Measurements from ENCODE around the gene UBR1. TPM values are rescaled to one million over a fixed set of nuclear protein-coding genes. Genes with fewer than 3 reads are reported as not detected.
"Not testable (repeated sequence)": the region's sequence is repeated elsewhere in the genome, so short reads cannot be mapped to it uniquely, and the experiment has no call there.

Gene UBR1
- total RNA-seq, 1 donor from 2014 or later = 29.1 TPM

GRCh38 chr15:43081283-43081682 is 24.6 kb downstream of the UBR1 start:
- peaks cover 28% of the 10 kb centered on the region for H3K36me3 Mint-ChIP-seq (ENCODE audit: low read depth)
- no peak for DNase-seq (ENCODE audit: low spot score)
- peaks cover 19% of the 10 kb centered on the region for H3K4me1 Mint-ChIP-seq (ENCODE audit: low read depth)
- H3K9me3 Mint-ChIP-seq = no peaks in the 10 kb centered on the region
- intact Hi-C loops (cut with micrococcal nuclease) = no loop called here
- no peaks in the 10 kb centered on the region for H3K27me3 Mint-ChIP-seq (ENCODE audit: insufficient read depth)
- H3K27ac Mint-ChIP-seq = no peak overlapping the region
- no peak overlapping the region for H3K4me3 Mint-ChIP-seq

GRCh38 chr15:43071451-43071850 is 34.4 kb downstream of the UBR1 start:
- no peak for DNase-seq (ENCODE audit: low spot score)
- no peaks in the 10 kb centered on the region for H3K27me3 Mint-ChIP-seq (ENCODE audit: insufficient read depth)
- H3K27ac Mint-ChIP-seq = no peak overlapping the region
- H3K4me3 Mint-ChIP-seq = no peak overlapping the region
- H3K36me3 Mint-ChIP-seq (ENCODE audit: low read depth) = peaks cover 44% of the 10 kb centered on the region
- intact Hi-C loops (cut with micrococcal nuclease) = no loop called here
- H3K9me3 Mint-ChIP-seq = no peaks in the 10 kb centered on the region
- H3K4me1 Mint-ChIP-seq (ENCODE audit: low read depth) = peaks cover 6% of the 10 kb centered on the region

GRCh38 chr15:43070893-43071292 is 34.9 kb downstream of the UBR1 start:
- intact Hi-C loops (cut with micrococcal nuclease) = no loop called here
- peaks cover 6% of the 10 kb centered on the region for H3K4me1 Mint-ChIP-seq (ENCODE audit: low read depth)
- peaks cover 49% of the 10 kb centered on the region for H3K36me3 Mint-ChIP-seq (ENCODE audit: low read depth)
- no peak overlapping the region for H3K27ac Mint-ChIP-seq
- H3K27me3 Mint-ChIP-seq (ENCODE audit: insufficient read depth) = no peaks in the 10 kb centered on the region
- H3K9me3 Mint-ChIP-seq = no peaks in the 10 kb centered on the region
- no peak for DNase-seq (ENCODE audit: low spot score)
- H3K4me3 Mint-ChIP-seq = no peak overlapping the region

- Mint-ChIP-seq H3K36me3 (ENCODE audit: low read depth) (peaks cover 51% of the 10 kb centered on the region), H3K27ac (no peak overlapping the region), H3K9me3 (no peaks in the 10 kb centered on the region), H3K4me3 (no peak overlapping the region), H3K27me3 (ENCODE audit: insufficient read depth) (no peaks in the 10 kb centered on the region), H3K4me1 (ENCODE audit: low read depth) (peaks cover 6% of the 10 kb centered on the region)
- intact Hi-C loops (cut with micrococcal nuclease) = no loop called here
- no peak for DNase-seq (ENCODE audit: low spot score)
Observed at GRCh38 chr15:43070249-43070648, 35.6 kb downstream of the UBR1 start.

GRCh38 chr15:43067717-43068461 is 37.9 kb downstream of the UBR1 start:
- Mint-ChIP-seq H3K36me3 (ENCODE audit: low read depth) (peaks cover 47% of the 10 kb centered on the region), H3K27me3 (ENCODE audit: insufficient read depth) (no peaks in the 10 kb centered on the region), H3K4me3 (no peak overlapping the region), H3K4me1 (ENCODE audit: low read depth) (peaks cover 6% of the 10 kb centered on the region), H3K9me3 (no peaks in the 10 kb centered on the region), H3K27ac (no peak overlapping the region)
- peak; percentile 21 for DNase-seq (ENCODE audit: low spot score)
- intact Hi-C loops (cut with micrococcal nuclease) = no loop called here

- intact Hi-C loops (cut with micrococcal nuclease) = no loop called here
- H3K9me3 Mint-ChIP-seq = no peaks in the 10 kb centered on the region
- H3K4me1 Mint-ChIP-seq (ENCODE audit: low read depth) = no peaks in the 10 kb centered on the region
- DNase-seq (ENCODE audit: low spot score) = no peak
- no peak overlapping the region for H3K27ac Mint-ChIP-seq
- H3K36me3 Mint-ChIP-seq (ENCODE audit: low read depth) = peaks cover 35% of the 10 kb centered on the region
- no peaks in the 10 kb centered on the region for H3K27me3 Mint-ChIP-seq (ENCODE audit: insufficient read depth)
- no peak overlapping the region for H3K4me3 Mint-ChIP-seq
Observed at GRCh38 chr15:43056696-43057095, 49.1 kb downstream of the UBR1 start.

GRCh38 chr15:43052860-43053259 is 53.0 kb downstream of the UBR1 start:
- Mint-ChIP-seq H3K36me3 (ENCODE audit: low read depth) (peaks cover 29% of the 10 kb centered on the region), H3K4me1 (ENCODE audit: low read depth) (no peaks in the 10 kb centered on the region), H3K27ac (no peak overlapping the region), H3K4me3 (no peak overlapping the region), H3K27me3 (ENCODE audit: insufficient read depth) (no peaks in the 10 kb centered on the region), H3K9me3 (no peaks in the 10 kb centered on the region)
- intact Hi-C loops (cut with micrococcal nuclease) = no loop called here
- DNase-seq (ENCODE audit: low spot score) = no peak

- H3K4me1 Mint-ChIP-seq (ENCODE audit: low read depth) = no peaks in the 10 kb centered on the region
- H3K36me3 Mint-ChIP-seq (ENCODE audit: low read depth) = peaks cover 36% of the 10 kb centered on the region
- no peak overlapping the region for H3K4me3 Mint-ChIP-seq
- intact Hi-C loops (cut with micrococcal nuclease) = no loop called here
- DNase-seq (ENCODE audit: low spot score) = no peak
- no peaks in the 10 kb centered on the region for H3K27me3 Mint-ChIP-seq (ENCODE audit: insufficient read depth)
- no peaks in the 10 kb centered on the region for H3K9me3 Mint-ChIP-seq
- H3K27ac Mint-ChIP-seq = no peak overlapping the region
Observed at GRCh38 chr15:43048935-43049334, 56.9 kb downstream of the UBR1 start.

GRCh38 chr15:43046484-43046883 is 59.4 kb downstream of the UBR1 start:
- Mint-ChIP-seq H3K4me1 (ENCODE audit: low read depth) (no peaks in the 10 kb centered on the region), H3K4me3 (no peak overlapping the region), H3K27ac (no peak overlapping the region), H3K36me3 (ENCODE audit: low read depth) (peaks cover 45% of the 10 kb centered on the region), H3K9me3 (no peaks in the 10 kb centered on the region), H3K27me3 (ENCODE audit: insufficient read depth) (no peaks in the 10 kb centered on the region)
- intact Hi-C loops (cut with micrococcal nuclease) = no loop called here
- no peak for DNase-seq (ENCODE audit: low spot score)

GRCh38 chr15:43042885-43043284 is 63.0 kb downstream of the UBR1 start:
- no peak overlapping the region for H3K4me3 Mint-ChIP-seq
- H3K27ac Mint-ChIP-seq = no peak overlapping the region
- H3K27me3 Mint-ChIP-seq (ENCODE audit: insufficient read depth) = no peaks in the 10 kb centered on the region
- peaks cover 56% of the 10 kb centered on the region for H3K36me3 Mint-ChIP-seq (ENCODE audit: low read depth)
- no peak for DNase-seq (ENCODE audit: low spot score)
- H3K4me1 Mint-ChIP-seq (ENCODE audit: low read depth) = no peaks in the 10 kb centered on the region
- no peaks in the 10 kb centered on the region for H3K9me3 Mint-ChIP-seq
- intact Hi-C loops (cut with micrococcal nuclease) = no loop called here

- intact Hi-C loops (cut with micrococcal nuclease); H3K4me1 Mint-ChIP-seq (ENCODE audit: low read depth); H3K27ac Mint-ChIP-seq; H3K4me3 Mint-ChIP-seq; DNase-seq (ENCODE audit: low spot score); H3K9me3 Mint-ChIP-seq; H3K27me3 Mint-ChIP-seq (ENCODE audit: insufficient read depth): not testable (repeated sequence)
- peaks cover 55% of the 10 kb centered on the region for H3K36me3 Mint-ChIP-seq (ENCODE audit: low read depth)
Observed at GRCh38 chr15:43041085-43041484, 64.8 kb downstream of the UBR1 start.

GRCh38 chr15:43035240-43035639 is 70.6 kb downstream of the UBR1 start:
- H3K27ac Mint-ChIP-seq; H3K4me1 Mint-ChIP-seq (ENCODE audit: low read depth); H3K27me3 Mint-ChIP-seq (ENCODE audit: insufficient read depth); DNase-seq (ENCODE audit: low spot score); H3K4me3 Mint-ChIP-seq; H3K9me3 Mint-ChIP-seq; intact Hi-C loops (cut with micrococcal nuclease): not testable (repeated sequence)
- H3K36me3 Mint-ChIP-seq (ENCODE audit: low read depth) = peaks cover 35% of the 10 kb centered on the region

- no peak for DNase-seq (ENCODE audit: low spot score)
- no peaks in the 10 kb centered on the region for H3K27me3 Mint-ChIP-seq (ENCODE audit: insufficient read depth)
- intact Hi-C loops (cut with micrococcal nuclease) = no loop called here
- no peak overlapping the region for H3K4me3 Mint-ChIP-seq
- no peak overlapping the region for H3K27ac Mint-ChIP-seq
- H3K9me3 Mint-ChIP-seq = no peaks in the 10 kb centered on the region
- peaks cover 33% of the 10 kb centered on the region for H3K36me3 Mint-ChIP-seq (ENCODE audit: low read depth)
- H3K4me1 Mint-ChIP-seq (ENCODE audit: low read depth) = peaks cover 8% of the 10 kb centered on the region
Observed at GRCh38 chr15:43029476-43029875, 76.4 kb downstream of the UBR1 start.

- Mint-ChIP-seq H3K36me3 (ENCODE audit: low read depth) (peaks cover 40% of the 10 kb centered on the region), H3K4me3 (no peak overlapping the region), H3K27me3 (ENCODE audit: insufficient read depth) (no peaks in the 10 kb centered on the region), H3K4me1 (ENCODE audit: low read depth) (peaks cover 8% of the 10 kb centered on the region), H3K9me3 (no peaks in the 10 kb centered on the region), H3K27ac (no peak overlapping the region)
- no peak for DNase-seq (ENCODE audit: low spot score)
- intact Hi-C loops (cut with micrococcal nuclease) = no loop called here
Observed at GRCh38 chr15:43025150-43025549, 80.7 kb downstream of the UBR1 start.

Data from activated T-helper 1 cell treated with anti-CD3 and anti-CD28 coated beads, Interleukin-12 subunit alpha, Interleukin-12 subunit beta, Interleukin-2, Interleukin-4 antibody, amounts not matched to agents 30 ng/mL and 10 ng/mL and 1 ng/mL, durations not matched to agents 14 hours and 24 hours and 36 hours (primary cell).